Stimulated activated naive CD8-positive, alpha-beta T cell treated with anti-CD3 and anti-CD28 coated beads, Interleukin-15, Interleukin-2, amounts not matched to agents 100 ng/mL and 50 ng/mL, for 24 hours (primary cell): ENCODE data around the gene GSG1L2.

Source experiments
- H3K27ac Mint-ChIP-seq: one replicate; pipeline ENCODE4 v1.8.0; 2021; ENCODE audit warnings: mild to moderate bottlenecking, mixed read lengths
- H3K27me3 Mint-ChIP-seq: one replicate; pipeline ENCODE4 v1.8.0; 2021; ENCODE audit warnings: mixed read lengths
- H3K36me3 Mint-ChIP-seq: one replicate; pipeline ENCODE4 v1.8.0; 2021; ENCODE audit warnings: low read depth, mixed read lengths
- H3K4me1 Mint-ChIP-seq: one replicate; pipeline ENCODE4 v1.8.0; 2021; ENCODE audit warnings: low read depth, mixed read lengths
- H3K4me3 Mint-ChIP-seq: one replicate; pipeline ENCODE4 v1.8.0; 2021; ENCODE audit warnings: mild to moderate bottlenecking, mixed read lengths
- H3K9me3 Mint-ChIP-seq: one replicate; pipeline ENCODE4 v1.8.0; 2021; ENCODE audit warnings: mixed read lengths

GSG1L2 gene

DNA sequence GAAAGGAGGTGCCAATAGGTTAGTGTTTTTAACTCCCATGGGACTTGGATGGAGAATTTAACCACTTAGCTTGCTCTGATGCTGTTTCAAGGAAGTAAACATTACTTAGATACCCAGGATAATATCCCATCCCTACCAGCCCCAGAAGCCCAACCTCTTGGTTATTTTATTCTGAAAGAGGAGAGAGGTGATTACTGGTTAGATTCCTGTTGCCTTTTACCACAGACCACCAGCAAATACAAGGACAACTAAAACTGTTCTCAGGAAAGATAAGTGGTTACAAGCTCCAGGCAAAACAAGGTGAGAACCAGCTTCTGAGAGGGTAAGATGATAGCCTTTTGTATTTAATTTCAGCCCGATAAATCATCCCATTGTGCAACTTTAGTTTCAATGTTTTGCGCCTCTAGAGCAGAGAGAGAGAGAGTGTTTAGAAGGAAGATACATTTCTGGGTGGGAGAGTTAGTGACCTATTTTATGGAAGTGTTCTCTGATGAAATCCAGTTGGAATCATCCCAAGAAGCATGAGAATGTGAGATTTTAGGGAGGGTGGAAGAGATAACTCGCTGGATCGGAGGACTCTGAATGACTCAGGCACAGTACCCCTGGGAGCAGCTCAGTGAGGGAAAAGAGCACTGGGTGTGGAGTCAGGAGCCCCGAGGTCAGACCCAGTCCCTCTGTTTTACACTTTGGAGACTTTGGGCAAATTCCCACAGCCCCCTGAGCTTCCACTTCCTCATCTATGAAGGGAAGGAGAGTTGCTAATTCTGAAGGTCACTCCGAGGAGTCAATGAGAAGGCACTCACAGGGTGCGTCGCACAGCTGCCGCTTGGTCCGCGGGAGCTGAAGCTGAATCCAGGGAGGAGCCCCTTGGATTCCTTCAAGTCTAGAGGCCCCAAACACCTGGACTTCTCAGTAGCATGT is 15.9 kb upstream of the GSG1L2 start:
- H3K4me1 Mint-ChIP-seq = no peaks in the 10 kb centered on the region

DNA sequence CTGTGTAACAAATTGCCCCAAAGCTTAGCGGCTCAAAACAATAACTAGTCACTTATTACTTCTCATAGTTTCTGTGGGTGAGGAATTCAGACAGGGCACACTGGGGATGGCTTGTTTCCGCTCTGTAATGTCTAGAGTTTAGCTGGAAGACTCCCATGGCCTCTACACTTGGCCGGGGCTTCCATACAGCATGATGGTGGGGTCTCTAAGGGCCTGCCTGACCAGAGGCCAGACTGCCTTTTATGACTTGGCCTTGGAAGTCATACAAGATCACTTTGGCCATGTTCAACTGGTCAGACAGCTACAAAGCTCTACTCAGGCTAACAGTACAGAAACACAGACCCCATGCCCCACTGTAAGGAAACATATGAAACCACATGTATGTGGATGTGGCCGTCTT is 12.0 kb upstream of the GSG1L2 start:
- Mint-ChIP-seq H3K4me1 (no peaks in the 10 kb centered on the region), H3K4me3 (no peak overlapping the region), H3K9me3 (no peaks in the 10 kb centered on the region), H3K36me3 (no peaks in the 10 kb centered on the region), H3K27me3 (peaks cover 2% of the 10 kb centered on the region), H3K27ac (no peak overlapping the region)

More for the DNA sequence above, 15.9 kb upstream of the GSG1L2 start:
- Mint-ChIP-seq H3K9me3 (no peaks in the 10 kb centered on the region), H3K36me3 (no peaks in the 10 kb centered on the region), H3K27ac (no peak overlapping the region), H3K27me3 (peaks cover 16% of the 10 kb centered on the region), H3K4me3 (no peak overlapping the region)

DNA sequence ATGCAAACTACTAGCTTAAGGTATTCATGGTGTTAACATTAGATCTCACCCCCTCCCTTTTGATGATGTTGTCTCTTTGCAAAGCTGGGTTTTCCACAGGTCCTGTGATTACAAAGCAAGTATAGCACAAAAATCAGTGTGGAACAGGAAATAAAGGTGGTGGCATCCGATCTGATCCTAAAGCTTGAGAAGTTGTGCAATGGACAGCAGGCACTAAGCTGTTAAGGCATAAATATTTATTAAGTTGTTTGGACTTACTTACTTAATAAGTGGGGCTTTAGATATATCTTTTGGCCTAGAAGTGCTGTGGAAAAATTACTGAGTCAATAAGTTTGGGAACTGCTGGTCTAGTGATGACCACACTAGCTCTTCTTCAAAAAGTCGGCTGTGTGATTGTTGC is 8.8 kb upstream of the GSG1L2 start:
- Mint-ChIP-seq H3K4me3 (no peak overlapping the region), H3K9me3 (no peaks in the 10 kb centered on the region), H3K4me1 (no peaks in the 10 kb centered on the region)

DNA sequence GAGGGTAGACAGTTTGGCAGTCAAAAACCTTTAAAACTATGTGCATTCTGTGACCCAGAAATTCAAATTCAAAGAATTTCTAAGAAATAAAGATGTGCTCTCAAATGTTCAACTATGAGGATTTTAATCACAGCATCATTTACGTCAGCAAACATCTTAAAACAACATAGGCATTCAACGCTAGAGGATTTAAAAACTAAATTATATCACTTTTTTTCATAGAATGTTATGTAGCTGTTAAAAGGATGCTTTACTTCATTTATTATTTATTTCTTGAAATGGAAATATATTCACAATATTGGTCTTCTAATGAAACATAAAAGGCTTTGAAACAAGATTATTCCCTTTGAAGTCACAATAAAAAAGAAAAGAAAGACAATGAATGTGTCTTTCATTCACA is 7.5 kb upstream of the GSG1L2 start:
- H3K36me3 Mint-ChIP-seq = no peaks in the 10 kb centered on the region
- no peak overlapping the region for H3K4me3 Mint-ChIP-seq
- H3K4me1 Mint-ChIP-seq = no peaks in the 10 kb centered on the region
- H3K9me3 Mint-ChIP-seq = no peaks in the 10 kb centered on the region
- H3K27ac Mint-ChIP-seq = no peak overlapping the region
- no peaks in the 10 kb centered on the region for H3K27me3 Mint-ChIP-seq

More for the DNA sequence above, 8.8 kb upstream of the GSG1L2 start:
- Mint-ChIP-seq H3K27ac (no peak overlapping the region), H3K27me3 (no peaks in the 10 kb centered on the region), H3K36me3 (no peaks in the 10 kb centered on the region)

DNA sequence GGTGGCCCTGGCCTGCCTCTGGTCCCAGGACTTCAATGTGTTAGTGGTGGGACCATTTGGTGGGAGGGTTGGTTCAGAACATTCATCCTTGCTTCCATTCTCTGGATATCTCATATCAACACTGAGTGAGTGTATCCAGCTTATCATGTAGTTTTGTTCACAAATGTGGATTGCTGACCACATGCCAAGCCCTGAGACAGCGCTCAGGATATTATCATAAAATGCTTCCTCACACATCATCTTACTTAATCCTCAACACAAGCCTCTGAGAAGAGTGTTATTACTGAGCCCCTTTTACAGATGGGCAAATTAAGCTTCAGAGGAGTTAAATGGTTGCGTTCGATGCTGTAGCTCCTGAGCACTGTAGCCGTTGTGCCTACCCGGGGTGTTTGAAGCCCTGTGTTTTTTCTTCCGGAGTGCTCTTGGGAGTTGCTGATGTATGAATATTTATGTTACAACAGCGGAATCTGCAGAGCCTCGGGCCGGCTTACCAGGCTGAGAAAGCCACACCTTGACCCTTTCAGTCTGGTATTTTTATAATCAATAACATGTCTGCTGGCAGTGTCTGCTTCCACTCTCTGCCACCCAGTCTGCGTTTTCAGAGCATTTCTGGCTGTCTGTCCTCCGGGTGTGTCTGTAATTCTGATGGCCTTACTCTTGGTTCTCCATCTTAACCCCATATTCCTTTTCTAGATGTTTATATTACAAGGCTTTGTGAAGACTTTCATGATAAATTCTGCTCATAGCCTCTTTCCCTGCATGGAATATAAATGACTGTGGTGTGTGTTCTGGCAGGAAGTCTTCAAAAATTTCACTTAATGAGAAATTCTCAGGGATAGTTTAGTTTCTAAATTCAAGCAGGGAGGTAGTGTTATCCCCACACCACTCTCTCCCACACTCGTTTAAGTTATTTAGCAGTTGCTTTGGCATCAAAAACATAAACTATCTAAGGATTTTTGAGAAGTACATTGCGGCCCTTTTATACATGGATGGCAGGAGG is 6.7 kb upstream of the GSG1L2 start:
- H3K9me3 Mint-ChIP-seq = no peaks in the 10 kb centered on the region
- no peak overlapping the region for H3K4me3 Mint-ChIP-seq
- H3K27me3 Mint-ChIP-seq = no peaks in the 10 kb centered on the region
- no peaks in the 10 kb centered on the region for H3K4me1 Mint-ChIP-seq
- H3K36me3 Mint-ChIP-seq = no peaks in the 10 kb centered on the region
- H3K27ac Mint-ChIP-seq = no peak overlapping the region

DNA sequence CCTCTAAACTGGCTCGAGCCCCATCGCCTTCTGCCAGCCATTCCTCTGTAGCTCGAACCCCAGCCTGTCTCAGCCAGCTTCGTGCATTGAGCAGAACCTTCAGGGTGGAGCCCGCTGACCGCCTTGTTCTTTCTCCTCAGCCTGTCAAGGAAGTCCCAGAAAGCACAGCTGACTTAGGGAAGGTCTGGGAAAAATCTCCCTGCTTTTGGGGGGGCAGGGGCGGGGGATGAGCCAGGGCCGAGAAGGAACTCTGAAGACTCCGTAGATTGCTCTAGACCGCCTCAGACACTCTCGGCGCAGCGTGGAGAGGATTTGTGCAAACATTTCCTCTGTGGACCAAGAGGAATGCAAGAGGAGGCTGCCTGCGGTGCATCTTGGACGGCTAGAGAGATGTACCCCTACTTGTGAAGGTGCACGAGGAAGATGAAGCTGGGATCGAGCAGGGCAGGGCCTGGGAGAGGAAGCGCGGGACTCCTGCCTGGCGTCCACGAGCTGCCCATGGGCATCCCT is 3.8 kb upstream of the GSG1L2 start, which contains the start of gene GLP2R:
GLP2R (plus strand) TSS at position 284 of the 510 bp plus-strand sequence; CDS start at position 424, 140 bp downstream.
- Mint-ChIP-seq H3K36me3 (no peaks in the 10 kb centered on the region), H3K4me3 (no peak within 1 kb of the TSS), H3K4me1 (no peaks in the 10 kb centered on the region), H3K9me3 (no peaks in the 10 kb centered on the region), H3K27ac (no peak within 1 kb of the TSS), H3K27me3 (no peaks in the 10 kb centered on the region)

DNA sequence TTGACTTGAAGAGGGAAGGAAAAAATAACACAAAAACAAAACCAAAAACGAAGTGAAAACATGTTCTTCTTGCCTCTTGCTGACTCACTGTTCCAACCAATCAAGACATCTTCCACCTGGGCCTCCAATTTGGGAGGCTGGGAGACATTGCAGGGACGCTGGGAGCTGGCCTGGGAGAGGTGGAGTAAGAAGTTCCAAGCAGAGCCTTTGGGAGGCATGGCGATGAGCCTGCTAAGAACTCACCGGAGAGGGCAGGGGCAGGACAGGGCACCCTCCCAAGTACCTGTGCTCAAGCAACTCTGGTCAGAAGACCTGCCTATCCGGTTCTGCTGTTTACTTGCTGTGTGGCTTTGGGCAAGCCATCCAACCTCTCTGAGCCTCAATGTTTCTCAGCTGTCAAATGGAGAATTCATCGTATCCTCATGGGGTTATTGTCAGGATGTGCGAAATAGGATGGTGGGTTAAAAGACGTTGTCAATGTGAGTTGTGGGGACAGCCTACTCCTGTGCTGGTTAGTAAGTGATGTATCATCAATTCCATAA is 3.0 kb upstream of the GSG1L2 start:
- Mint-ChIP-seq H3K27ac (no peak overlapping the region), H3K4me3 (no peak overlapping the region), H3K4me1 (no peaks in the 10 kb centered on the region), H3K9me3 (no peaks in the 10 kb centered on the region), H3K36me3 (no peaks in the 10 kb centered on the region), H3K27me3 (no peaks in the 10 kb centered on the region)

DNA sequence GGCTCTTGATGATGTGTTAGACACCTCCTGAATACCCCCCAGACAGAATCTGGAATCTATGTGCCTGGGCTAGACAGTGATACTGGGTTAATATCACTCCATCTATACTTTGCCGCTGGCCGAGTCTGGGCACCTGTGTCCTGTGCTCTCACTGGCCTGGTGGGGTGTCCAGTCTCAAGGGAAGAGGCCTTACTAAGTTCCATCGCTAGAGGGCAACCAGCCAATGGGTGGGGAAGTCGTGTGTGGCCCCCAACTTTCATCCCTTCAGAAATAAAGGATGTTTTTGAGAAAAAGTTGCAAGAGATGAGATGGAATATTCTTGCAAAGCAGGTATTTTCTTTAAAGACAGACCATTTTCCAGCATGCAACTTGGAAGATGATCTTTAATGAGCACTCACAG is 2.2 kb upstream of the GSG1L2 start:
- H3K27ac Mint-ChIP-seq = no peak overlapping the region
- no peaks in the 10 kb centered on the region for H3K9me3 Mint-ChIP-seq
- no peak overlapping the region for H3K4me3 Mint-ChIP-seq
- H3K36me3 Mint-ChIP-seq = no peaks in the 10 kb centered on the region
- no peaks in the 10 kb centered on the region for H3K27me3 Mint-ChIP-seq
- no peaks in the 10 kb centered on the region for H3K4me1 Mint-ChIP-seq

DNA sequence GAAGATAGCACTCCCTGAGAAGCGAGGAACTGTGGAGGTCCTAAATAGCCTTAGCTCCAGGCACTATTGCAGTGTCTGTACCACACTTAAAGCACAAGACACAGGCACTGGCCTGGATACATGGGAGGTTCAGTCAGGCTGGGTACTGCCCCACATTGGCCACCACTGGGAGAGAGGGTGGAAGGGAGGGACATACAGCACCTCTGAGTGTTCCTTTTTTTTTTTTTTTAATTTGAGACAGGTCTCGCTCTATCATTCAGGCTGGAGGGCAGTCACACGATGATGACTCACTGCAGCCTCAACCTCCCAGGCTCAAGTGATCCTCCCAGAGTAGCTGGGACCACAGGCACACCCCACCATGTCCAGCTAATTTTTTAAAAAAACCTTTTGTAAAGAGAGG is 1.4 kb downstream of the GSG1L2 start:
- Mint-ChIP-seq H3K4me3 (no peak overlapping the region), H3K9me3 (peaks cover 7% of the 10 kb centered on the region), H3K27ac (no peak overlapping the region), H3K36me3 (no peaks in the 10 kb centered on the region), H3K27me3 (peaks cover 5% of the 10 kb centered on the region), H3K4me1 (no peaks in the 10 kb centered on the region)

DNA sequence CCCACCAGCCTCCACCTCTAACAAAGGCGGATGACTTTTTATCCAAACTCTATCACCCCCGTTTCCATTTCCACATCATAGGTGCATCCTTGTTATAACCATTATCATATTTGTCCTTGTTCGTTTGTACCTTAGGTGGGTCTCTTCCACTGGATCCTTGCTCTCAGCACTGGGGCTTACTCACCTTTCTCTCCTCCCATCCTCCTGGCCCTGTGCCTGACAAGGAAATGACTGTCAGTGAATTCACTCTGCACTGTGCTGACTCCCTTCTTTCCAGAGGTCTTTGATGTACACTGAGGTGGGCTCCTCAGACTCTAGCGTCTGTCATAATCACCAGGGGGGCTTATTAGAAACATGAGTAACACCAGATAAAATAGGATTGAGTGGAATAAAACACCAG is 3.1 kb downstream of the GSG1L2 start:
- Mint-ChIP-seq H3K27ac (no peak overlapping the region), H3K36me3 (no peaks in the 10 kb centered on the region), H3K4me1 (no peaks in the 10 kb centered on the region), H3K27me3 (peaks cover 5% of the 10 kb centered on the region), H3K4me3 (no peak overlapping the region), H3K9me3 (peaks cover 7% of the 10 kb centered on the region)

DNA sequence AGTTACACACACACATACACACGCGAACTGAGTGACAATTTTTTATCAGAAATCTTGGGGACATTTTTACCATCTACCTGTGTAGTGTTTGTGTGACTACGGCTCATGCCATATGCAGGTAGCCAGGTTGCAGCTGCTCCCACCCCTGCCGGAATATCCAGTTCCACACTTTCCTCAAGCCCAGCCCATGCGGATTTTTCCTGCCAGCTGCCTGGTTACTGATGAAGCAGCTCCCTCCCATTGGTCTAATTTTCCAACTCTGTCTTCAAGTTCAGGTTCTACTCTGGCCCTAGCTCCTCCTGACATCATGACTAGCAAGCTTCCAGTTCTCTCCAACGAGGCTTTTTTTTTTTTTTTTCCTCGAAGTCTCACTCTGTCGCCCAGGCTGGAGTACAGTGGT is 4.8 kb downstream of the GSG1L2 start:
- Mint-ChIP-seq H3K36me3 (no peaks in the 10 kb centered on the region), H3K27ac (no peak overlapping the region), H3K27me3 (peaks cover 5% of the 10 kb centered on the region), H3K4me3 (no peak overlapping the region), H3K4me1 (no peaks in the 10 kb centered on the region), H3K9me3 (peaks cover 7% of the 10 kb centered on the region)

DNA sequence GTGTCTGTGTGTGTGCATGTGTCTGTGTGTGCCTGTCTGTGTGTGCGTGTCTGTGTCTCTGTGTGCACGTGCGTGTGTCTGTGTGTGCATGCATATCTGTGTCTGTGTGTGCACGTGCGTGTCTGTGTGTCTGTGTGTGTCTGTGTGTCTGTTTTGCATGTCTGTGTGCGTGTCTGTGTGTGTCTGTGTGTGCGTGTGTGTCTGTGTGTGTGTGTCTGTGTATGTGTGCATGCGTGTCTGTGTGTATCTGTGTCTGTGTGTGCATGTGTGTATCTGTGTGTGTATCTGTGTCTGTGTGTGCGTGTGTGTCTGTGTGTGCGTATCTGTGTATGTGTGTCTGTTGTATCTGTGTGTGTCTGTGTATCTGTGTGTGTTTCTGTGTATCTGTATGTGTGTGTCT is 5.4 kb downstream of the GSG1L2 start:
- no peak overlapping the region for H3K27ac Mint-ChIP-seq
- H3K27me3 Mint-ChIP-seq = peaks cover 5% of the 10 kb centered on the region
- H3K36me3 Mint-ChIP-seq = no peaks in the 10 kb centered on the region
- H3K4me3 Mint-ChIP-seq = no peak overlapping the region
- H3K4me1 Mint-ChIP-seq = no peaks in the 10 kb centered on the region
- peaks cover 7% of the 10 kb centered on the region for H3K9me3 Mint-ChIP-seq

DNA sequence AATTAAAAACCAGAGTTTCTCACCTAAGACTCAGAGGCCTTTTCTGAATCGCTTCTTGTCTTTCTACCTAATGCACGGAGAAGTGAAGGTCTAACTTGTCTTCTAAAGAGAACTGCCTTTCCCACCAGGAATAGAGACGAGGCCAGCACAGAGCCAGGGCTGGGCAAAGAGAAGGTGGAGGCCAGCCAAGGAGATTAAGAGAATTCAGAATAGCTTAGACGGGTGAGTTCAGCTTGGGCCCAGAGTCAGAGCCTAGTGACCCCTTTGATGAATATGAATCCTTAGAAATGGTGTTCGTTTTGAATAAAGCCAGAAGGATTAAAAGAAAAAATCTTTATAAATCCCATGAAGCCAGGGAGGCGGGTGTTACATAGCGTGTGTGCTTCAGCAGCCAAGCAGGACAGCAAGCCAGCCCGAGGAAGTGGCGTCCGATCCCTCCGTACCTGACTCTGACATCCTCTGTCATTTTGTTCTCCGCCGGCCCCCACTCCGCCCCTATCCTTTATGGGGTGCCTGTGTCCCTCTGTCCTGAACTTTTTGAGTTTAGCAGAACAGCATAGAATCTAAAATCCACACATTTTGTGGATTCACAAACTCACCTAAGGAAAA is 7.4 kb downstream of the GSG1L2 start:
- no peak overlapping the region for H3K27ac Mint-ChIP-seq
- no peaks in the 10 kb centered on the region for H3K36me3 Mint-ChIP-seq
- H3K9me3 Mint-ChIP-seq = peaks cover 7% of the 10 kb centered on the region
- peaks cover 5% of the 10 kb centered on the region for H3K27me3 Mint-ChIP-seq
- H3K4me3 Mint-ChIP-seq = no peak overlapping the region
- H3K4me1 Mint-ChIP-seq = no peaks in the 10 kb centered on the region

DNA sequence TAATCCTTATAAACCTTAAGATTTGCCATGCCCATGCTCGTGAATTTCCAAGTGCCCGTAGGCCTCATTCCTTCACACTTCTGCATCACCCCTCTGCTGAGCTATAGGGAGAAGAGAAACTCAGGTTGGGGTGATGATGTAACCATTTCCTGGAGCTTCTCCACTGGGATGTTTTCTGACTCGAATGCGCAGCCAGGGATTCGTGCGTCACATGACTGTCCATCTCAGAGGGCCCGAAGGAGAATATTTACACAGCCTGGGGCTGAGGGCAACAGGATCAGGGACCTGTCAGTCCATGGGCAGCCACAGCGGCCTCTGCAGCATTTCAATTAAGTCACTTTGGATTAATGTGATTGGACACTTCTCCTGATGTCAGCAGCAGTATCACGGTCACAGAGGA is 8.7 kb downstream of the GSG1L2 start:
- no peak overlapping the region for H3K4me3 Mint-ChIP-seq
- no peaks in the 10 kb centered on the region for H3K4me1 Mint-ChIP-seq
- H3K36me3 Mint-ChIP-seq = no peaks in the 10 kb centered on the region
- H3K27ac Mint-ChIP-seq = no peak overlapping the region
- peaks cover 7% of the 10 kb centered on the region for H3K9me3 Mint-ChIP-seq
- H3K27me3 Mint-ChIP-seq = peaks cover 5% of the 10 kb centered on the region
